GM21786 (cell line): ENCODE measurements around the gene PWWP2B.
"Not testable (repeated sequence)": the region's sequence is repeated elsewhere in the genome, so short reads cannot be mapped to it uniquely, and the experiment has no call there.

ENCODE experiments used
- ATAC-seq: cut with Tn5 transposase; IDR thresholded peaks from one replicate; pipeline ENCODE4 v1.9.1; 2021; ENCODE audit not compliant: unreplicated experiment

The PWWP2B gene

GRCh38 chr10:132380986-132381385, 16.0 kb upstream of the PWWP2B start:
- not testable (repeated sequence) for ATAC-seq

GRCh38 chr10:132381741-132382140, 15.3 kb upstream of the PWWP2B start:
- no peak for ATAC-seq

GRCh38 chr10:132382231-132382922, 14.6 kb upstream of the PWWP2B start:
- ATAC-seq, result no peak

GRCh38 chr10:132383101-132383500, 13.9 kb upstream of the PWWP2B start:
- no peak for ATAC-seq

- ATAC-seq, result no peak
Observed at GRCh38 chr10:132383751-132384196, 13.2 kb upstream of the PWWP2B start.

- ATAC-seq, result no peak
Observed at GRCh38 chr10:132384618-132385388, 12.2 kb upstream of the PWWP2B start.

- no peak for ATAC-seq
Observed at GRCh38 chr10:132385389-132385667, 11.7 kb upstream of the PWWP2B start.

GRCh38 chr10:132385721-132386418, 11.1 kb upstream of the PWWP2B start:
- ATAC-seq, result no peak

- ATAC-seq, result no peak
Observed at GRCh38 chr10:132386419-132386831, 10.6 kb upstream of the PWWP2B start.

- ATAC-seq, result not testable (repeated sequence)
Observed at GRCh38 chr10:132386896-132387295, 10.1 kb upstream of the PWWP2B start.

- peak; percentile 75 for ATAC-seq
Observed at GRCh38 chr10:132387764-132388210, 9.2 kb upstream of the PWWP2B start.

- no peak for ATAC-seq
Observed at GRCh38 chr10:132388891-132389432, 8.0 kb upstream of the PWWP2B start.

- ATAC-seq, result no peak
Observed at GRCh38 chr10:132389433-132390169, 7.4 kb upstream of the PWWP2B start.

GRCh38 chr10:132390170-132390920, 6.7 kb upstream of the PWWP2B start:
- ATAC-seq, result no peak

GRCh38 chr10:132390921-132391675, 5.9 kb upstream of the PWWP2B start:
- no peak for ATAC-seq

GRCh38 chr10:132391676-132392020, 5.4 kb upstream of the PWWP2B start:
- no peak for ATAC-seq

- no peak for ATAC-seq
Observed at GRCh38 chr10:132392184-132392800, 4.7 kb upstream of the PWWP2B start.

GRCh38 chr10:132392811-132393694, 3.9 kb upstream of the PWWP2B start:
- no peak for ATAC-seq
